GM12878 (cell line): ENCODE data around the gene ARMC9. TPM values are rescaled to one million over a fixed set of nuclear protein-coding genes. Genes with fewer than 3 reads are reported as not detected.

Source experiments
- BACH1 ChIP-seq: fragments of 450-650 bp; IDR thresholded peaks from 2 replicates; pipeline ENCODE4 v1.6.1; 2017; ENCODE audit warnings: mild to moderate bottlenecking, borderline replicate concordance
- FOXM1 ChIP-seq: IDR thresholded peaks from 2 replicates; pipeline ENCODE4 v1.6.1; 2012; ENCODE audit warnings: low read depth, mild to moderate bottlenecking, inconsistent platforms, low read length, moderate library complexity
- HDGF ChIP-seq: fragments of 450-650 bp; IDR thresholded peaks from 2 replicates; pipeline ENCODE4 v1.6.1; 2016; ENCODE audit warnings: antibody characterized with exemption
- SREBF2 ChIP-seq: IDR thresholded peaks from 2 replicates; pipeline ENCODE4 v1.6.1; 2012; ENCODE audit warnings: mild to moderate bottlenecking, low read length
- STAT3 ChIP-seq: IDR thresholded peaks from 2 replicates; pipeline ENCODE4 v1.6.1; 2011; ENCODE audit warnings: low read depth, low read length, improper control_type of control experiment
- ZNF217 ChIP-seq: fragments of 450-650 bp; IDR thresholded peaks from 2 replicates; pipeline ENCODE4 v1.6.1; 2017; ENCODE audit warnings: antibody characterized with exemption, mild to moderate bottlenecking
- polyA plus RNA-seq, 11 experiments: library from polyadenylated mRNA; depleted of rRNA in 4 of 11; unstranded in 6 of 11; stranded (reverse) in 5 of 11; fragments of >200 nt; fragmentation: Nextera tagmentation in 4 of 11; fragmentation: Illumina TruSeq in 1 of 11; extraction: Ambion mirVana in 4 of 11; extraction: Trizol in 1 of 11; gene quantifications; 1 replicate in 1 of 11; 2 replicates in 10 of 11; pipeline versions ENCODE4 v1.2.1 to v1.2.3, GENCODE V29; 2011 to 2016; ENCODE audit warnings: inconsistent platforms in 2 of 11, missing spikeins in 2 of 11, low read depth in 1 of 11
- total RNA-seq, 4 experiments: library from RNA; depleted of rRNA in 3 of 4; stranded (reverse); fragments of >200 nt in 3 of 4; fragmentation: Illumina TruSeq in 1 of 4; extraction: Trizol in 1 of 4; gene quantifications; 2 replicates each; pipeline versions ENCODE4 v1.2.1 to v1.2.3, GENCODE V29; 2013 to 2021
- TF ChIP-seq, protein P1 (sequence below): fragments of 450-650 bp; formaldehyde crosslinking; IDR thresholded peaks from 2 replicates; pipeline ENCODE4 v1.5.0; 2022; ENCODE audit warnings: mild to moderate bottlenecking, missing genetic modification characterization
- TF ChIP-seq, protein P2 (sequence below): fragments of 450-650 bp; formaldehyde crosslinking; IDR thresholded peaks from 2 replicates; pipeline ENCODE4 v1.4.0; 2020; ENCODE audit warnings: mild to moderate bottlenecking, moderate library complexity
- TF ChIP-seq, protein P3 (sequence below): IDR thresholded peaks from 2 replicates; pipeline ENCODE4 v1.6.1; 2012; ENCODE audit warnings: low read length, inconsistent platforms

ARMC9 gene
- total and polyA plus RNA-seq, 10 of the 15 experiments (the other 5 are each of a cell fraction or from before 2014, with no cell fraction given) = 3.8 to 21.8 (median 10.4) TPM

DNA sequence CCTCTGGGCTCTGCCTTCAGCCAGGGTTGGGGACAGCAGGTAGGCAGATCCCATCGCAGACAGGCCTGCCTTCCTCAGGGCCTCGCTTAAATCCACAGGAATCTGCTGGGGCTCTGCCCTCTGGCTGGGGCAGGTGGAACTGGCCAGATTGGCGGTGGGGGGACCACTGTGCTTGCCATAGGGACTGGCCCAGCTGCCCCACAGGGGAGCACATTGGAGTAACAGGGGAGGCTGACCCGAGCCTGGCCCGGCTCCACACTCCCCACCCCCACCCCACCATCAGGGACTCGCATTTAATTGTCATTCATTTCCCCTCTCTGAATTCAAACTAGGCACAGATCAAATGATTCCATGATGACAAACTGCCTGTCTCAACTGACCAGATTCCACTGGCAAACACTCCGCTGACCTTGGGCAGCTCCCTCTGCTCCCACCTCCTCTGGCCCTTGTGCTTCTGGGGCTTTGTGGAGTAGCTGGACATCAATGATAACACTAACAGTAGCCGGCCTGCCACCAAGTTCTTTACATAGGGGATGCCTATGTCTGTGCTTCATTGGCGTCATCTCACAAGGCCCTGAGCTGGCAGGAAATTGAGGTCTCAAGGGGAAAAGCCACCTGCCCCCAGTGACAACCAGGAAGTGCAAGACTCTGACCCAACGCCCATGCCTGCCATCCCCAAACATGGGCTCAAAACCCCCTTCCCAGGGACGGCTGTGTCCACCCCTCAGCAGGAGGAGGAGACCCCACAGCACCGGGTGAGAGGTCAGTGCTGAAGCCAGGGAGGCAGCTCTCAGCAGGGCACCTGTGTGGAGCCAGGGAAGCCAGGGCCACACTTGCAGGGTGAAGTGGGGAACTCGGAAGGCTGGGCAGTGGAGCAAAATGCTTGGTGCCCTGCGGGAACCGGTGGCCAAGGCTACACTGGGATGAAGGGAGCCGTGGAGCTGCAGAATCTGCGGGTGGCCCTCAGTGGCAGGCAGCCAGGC lies 195.0 kb downstream of the ARMC9 start (continued):
- TF ChIP-seq, protein P1, sequence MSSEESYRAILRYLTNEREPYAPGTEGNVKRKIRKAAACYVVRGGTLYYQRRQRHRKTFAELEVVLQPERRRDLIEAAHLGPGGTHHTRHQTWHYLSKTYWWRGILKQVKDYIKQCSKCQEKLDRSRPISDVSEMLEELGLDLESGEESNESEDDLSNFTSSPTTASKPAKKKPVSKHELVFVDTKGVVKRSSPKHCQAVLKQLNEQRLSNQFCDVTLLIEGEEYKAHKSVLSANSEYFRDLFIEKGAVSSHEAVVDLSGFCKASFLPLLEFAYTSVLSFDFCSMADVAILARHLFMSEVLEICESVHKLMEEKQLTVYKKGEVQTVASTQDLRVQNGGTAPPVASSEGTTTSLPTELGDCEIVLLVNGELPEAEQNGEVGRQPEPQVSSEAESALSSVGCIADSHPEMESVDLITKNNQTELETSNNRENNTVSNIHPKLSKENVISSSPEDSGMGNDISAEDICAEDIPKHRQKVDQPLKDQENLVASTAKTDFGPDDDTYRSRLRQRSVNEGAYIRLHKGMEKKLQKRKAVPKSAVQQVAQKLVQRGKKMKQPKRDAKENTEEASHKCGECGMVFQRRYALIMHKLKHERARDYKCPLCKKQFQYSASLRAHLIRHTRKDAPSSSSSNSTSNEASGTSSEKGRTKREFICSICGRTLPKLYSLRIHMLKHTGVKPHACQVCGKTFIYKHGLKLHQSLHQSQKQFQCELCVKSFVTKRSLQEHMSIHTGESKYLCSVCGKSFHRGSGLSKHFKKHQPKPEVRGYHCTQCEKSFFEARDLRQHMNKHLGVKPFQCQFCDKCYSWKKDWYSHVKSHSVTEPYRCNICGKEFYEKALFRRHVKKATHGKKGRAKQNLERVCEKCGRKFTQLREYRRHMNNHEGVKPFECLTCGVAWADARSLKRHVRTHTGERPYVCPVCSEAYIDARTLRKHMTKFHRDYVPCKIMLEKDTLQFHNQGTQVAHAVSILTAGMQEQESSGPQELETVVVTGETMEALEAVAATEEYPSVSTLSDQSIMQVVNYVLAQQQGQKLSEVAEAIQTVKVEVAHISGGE (CRISPR knock-in tag) = no peak
- TF ChIP-seq, protein P2, sequence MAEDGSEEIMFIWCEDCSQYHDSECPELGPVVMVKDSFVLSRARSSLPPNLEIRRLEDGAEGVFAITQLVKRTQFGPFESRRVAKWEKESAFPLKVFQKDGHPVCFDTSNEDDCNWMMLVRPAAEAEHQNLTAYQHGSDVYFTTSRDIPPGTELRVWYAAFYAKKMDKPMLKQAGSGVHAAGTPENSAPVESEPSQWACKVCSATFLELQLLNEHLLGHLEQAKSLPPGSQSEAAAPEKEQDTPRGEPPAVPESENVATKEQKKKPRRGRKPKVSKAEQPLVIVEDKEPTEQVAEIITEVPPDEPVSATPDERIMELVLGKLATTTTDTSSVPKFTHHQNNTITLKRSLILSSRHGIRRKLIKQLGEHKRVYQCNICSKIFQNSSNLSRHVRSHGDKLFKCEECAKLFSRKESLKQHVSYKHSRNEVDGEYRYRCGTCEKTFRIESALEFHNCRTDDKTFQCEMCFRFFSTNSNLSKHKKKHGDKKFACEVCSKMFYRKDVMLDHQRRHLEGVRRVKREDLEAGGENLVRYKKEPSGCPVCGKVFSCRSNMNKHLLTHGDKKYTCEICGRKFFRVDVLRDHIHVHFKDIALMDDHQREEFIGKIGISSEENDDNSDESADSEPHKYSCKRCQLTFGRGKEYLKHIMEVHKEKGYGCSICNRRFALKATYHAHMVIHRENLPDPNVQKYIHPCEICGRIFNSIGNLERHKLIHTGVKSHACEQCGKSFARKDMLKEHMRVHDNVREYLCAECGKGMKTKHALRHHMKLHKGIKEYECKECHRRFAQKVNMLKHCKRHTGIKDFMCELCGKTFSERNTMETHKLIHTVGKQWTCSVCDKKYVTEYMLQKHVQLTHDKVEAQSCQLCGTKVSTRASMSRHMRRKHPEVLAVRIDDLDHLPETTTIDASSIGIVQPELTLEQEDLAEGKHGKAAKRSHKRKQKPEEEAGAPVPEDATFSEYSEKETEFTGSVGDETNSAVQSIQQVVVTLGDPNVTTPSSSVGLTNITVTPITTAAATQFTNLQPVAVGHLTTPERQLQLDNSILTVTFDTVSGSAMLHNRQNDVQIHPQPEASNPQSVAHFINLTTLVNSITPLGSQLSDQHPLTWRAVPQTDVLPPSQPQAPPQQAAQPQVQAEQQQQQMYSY (CRISPR knock-in tag) = no peak
- TF ChIP-seq FOXM1 = no peak
- no peak for TF ChIP-seq STAT3
- TF ChIP-seq, protein P3, sequence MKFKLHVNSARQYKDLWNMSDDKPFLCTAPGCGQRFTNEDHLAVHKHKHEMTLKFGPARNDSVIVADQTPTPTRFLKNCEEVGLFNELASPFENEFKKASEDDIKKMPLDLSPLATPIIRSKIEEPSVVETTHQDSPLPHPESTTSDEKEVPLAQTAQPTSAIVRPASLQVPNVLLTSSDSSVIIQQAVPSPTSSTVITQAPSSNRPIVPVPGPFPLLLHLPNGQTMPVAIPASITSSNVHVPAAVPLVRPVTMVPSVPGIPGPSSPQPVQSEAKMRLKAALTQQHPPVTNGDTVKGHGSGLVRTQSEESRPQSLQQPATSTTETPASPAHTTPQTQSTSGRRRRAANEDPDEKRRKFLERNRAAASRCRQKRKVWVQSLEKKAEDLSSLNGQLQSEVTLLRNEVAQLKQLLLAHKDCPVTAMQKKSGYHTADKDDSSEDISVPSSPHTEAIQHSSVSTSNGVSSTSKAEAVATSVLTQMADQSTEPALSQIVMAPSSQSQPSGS = no peak
- no peak for TF ChIP-seq ZNF217
- 0 out of 2 replicates have a peak, but pooled peaks have one; percentile 21 for TF ChIP-seq BACH1
- no peak for TF ChIP-seq SREBF2
- TF ChIP-seq HDGF = no peak
